Measurements from ENCODE around the gene SPDYE4. TPM values are rescaled to one million over a fixed set of nuclear protein-coding genes. Genes with fewer than 3 reads are reported as not detected.

Gene SPDYE4
- total RNA-seq, 1 experiment from 2014 or later, result not detected

DNA sequence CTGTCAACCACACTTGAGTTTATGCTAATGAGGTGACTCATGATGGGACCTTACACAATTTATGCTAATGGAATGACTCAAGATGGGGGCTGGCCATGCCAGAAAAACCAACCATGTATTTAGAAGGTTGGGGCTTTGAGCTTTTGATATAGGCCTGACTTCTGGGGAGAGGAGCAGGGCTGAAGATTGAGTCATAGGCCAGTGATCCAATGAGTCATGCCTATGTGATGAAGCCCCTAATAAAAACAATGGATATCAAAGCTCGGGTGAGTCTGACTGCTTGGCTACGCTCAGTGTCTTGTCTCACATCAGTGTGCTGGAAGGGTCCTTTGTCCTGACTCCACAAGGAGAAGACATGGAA, 33.5 kb upstream of the SPDYE4 start:
- no peaks in the 10 kb centered on the region for H3K9me3 ChIP-seq (ENCODE audit: control insufficient read depth, insufficient read depth, low read depth, low read length)
- BruUV-seq (replicated peaks), result no TSS peak
- H3K4me3 ChIP-seq (ENCODE audit: low read depth in 2 of 2, low read length in 2 of 2), result no peak overlapping the region
- ATAC-seq (no peak), DNase-seq (ENCODE audit: low read depth, low spot score) (no peak)
- 0 out of 2 replicates have a peak, but pooled peaks cover 2% of the 10 kb centered on the region for H3K27me3 ChIP-seq (ENCODE audit: control insufficient read depth, insufficient read depth, low read length)
- intact Hi-C loops (cut with micrococcal nuclease; ENCODE audit: unreplicated experiment), result no loop called here
- no peak overlapping the region for H3K27ac ChIP-seq (ENCODE audit: low read length)
- ChIA-PET POLR2A (interaction anchor here (0.6 kb wide), 1 partner anchor 46 kb away, joined by 5 read pairs; no protein-coding TSS in a partner anchor), CTCF (no interaction called here)
- H3K36me3 ChIP-seq (ENCODE audit: control insufficient read depth, insufficient read depth, low read length), result no peaks in the 10 kb centered on the region
- no peaks in the 10 kb centered on the region for H3K4me1 ChIP-seq (ENCODE audit: control insufficient read depth, insufficient read depth, low read length)
- in situ Hi-C loops (cut with HindIII; ENCODE audit: low pct_unique_long_range_greater_than_20kb, low sequenced_read_pairs), result no loop called here
- TF ChIP-seq SIN3A (IDR thresholded peaks at IDR 0.05; ENCODE audit: borderline replicate concordance, insufficient read depth, low read depth, low read length) (no peak), POLR2AphosphoS5 (IDR thresholded peaks at IDR 0.05; ENCODE audit: low read depth, low read length) (no peak)
- TF ChIP-seq, protein P1, sequence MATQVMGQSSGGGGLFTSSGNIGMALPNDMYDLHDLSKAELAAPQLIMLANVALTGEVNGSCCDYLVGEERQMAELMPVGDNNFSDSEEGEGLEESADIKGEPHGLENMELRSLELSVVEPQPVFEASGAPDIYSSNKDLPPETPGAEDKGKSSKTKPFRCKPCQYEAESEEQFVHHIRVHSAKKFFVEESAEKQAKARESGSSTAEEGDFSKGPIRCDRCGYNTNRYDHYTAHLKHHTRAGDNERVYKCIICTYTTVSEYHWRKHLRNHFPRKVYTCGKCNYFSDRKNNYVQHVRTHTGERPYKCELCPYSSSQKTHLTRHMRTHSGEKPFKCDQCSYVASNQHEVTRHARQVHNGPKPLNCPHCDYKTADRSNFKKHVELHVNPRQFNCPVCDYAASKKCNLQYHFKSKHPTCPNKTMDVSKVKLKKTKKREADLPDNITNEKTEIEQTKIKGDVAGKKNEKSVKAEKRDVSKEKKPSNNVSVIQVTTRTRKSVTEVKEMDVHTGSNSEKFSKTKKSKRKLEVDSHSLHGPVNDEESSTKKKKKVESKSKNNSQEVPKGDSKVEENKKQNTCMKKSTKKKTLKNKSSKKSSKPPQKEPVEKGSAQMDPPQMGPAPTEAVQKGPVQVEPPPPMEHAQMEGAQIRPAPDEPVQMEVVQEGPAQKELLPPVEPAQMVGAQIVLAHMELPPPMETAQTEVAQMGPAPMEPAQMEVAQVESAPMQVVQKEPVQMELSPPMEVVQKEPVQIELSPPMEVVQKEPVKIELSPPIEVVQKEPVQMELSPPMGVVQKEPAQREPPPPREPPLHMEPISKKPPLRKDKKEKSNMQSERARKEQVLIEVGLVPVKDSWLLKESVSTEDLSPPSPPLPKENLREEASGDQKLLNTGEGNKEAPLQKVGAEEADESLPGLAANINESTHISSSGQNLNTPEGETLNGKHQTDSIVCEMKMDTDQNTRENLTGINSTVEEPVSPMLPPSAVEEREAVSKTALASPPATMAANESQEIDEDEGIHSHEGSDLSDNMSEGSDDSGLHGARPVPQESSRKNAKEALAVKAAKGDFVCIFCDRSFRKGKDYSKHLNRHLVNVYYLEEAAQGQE (IDR thresholded peaks at IDR 0.05; ENCODE audit: insufficient read depth in 1 of 2, low read depth in 2 of 2, low read length in 1 of 2), result no peak

DNA sequence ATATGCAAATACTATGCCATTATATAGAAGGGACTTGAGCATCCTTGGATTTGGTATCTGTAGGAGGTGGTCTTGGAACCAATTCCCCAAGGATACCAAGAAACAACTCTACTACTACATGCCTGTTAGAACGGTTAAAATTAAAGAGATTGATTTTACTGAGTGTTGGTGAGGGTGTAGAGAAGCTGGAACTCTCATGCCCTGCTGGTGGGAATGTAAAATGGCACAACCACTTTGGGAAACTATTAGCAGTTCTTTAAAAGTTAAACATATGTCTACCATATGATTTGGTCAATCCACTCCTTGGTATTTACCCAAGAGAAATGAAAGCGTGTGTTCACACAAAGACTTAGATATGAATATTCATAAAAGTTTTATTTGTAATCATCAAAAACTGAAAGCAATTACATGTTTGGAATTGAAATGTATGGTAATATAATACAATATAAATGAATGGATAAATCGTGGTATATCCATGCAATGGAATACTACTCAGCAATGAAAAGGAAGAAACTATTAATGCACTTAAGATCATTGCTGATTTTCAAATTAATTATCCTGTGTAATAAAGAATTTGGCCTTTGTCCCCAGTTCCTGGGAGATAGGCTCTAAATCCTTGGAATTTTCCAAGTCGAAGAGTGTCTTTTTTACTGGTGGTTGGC, 33.0 kb upstream of the SPDYE4 start:
- no peak overlapping the region for H3K27ac ChIP-seq (ENCODE audit: low read length)
- intact Hi-C loops (cut with micrococcal nuclease; ENCODE audit: unreplicated experiment), result no loop called here
- H3K9me3 ChIP-seq (ENCODE audit: control insufficient read depth, insufficient read depth, low read depth, low read length), result no peaks in the 10 kb centered on the region
- no peaks in the 10 kb centered on the region for H3K4me1 ChIP-seq (ENCODE audit: control insufficient read depth, insufficient read depth, low read length)
- BruUV-seq (replicated peaks), result no TSS peak
- ATAC-seq (no peak), DNase-seq (ENCODE audit: low read depth, low spot score) (no peak)
- TF ChIP-seq POLR2AphosphoS5 (IDR thresholded peaks at IDR 0.05; ENCODE audit: low read depth, low read length), result no peak
- TF ChIP-seq TCF7L2 (IDR thresholded peaks at IDR 0.05; ENCODE audit: low read depth, low read length), result no peak
- TF ChIP-seq, protein P2, sequence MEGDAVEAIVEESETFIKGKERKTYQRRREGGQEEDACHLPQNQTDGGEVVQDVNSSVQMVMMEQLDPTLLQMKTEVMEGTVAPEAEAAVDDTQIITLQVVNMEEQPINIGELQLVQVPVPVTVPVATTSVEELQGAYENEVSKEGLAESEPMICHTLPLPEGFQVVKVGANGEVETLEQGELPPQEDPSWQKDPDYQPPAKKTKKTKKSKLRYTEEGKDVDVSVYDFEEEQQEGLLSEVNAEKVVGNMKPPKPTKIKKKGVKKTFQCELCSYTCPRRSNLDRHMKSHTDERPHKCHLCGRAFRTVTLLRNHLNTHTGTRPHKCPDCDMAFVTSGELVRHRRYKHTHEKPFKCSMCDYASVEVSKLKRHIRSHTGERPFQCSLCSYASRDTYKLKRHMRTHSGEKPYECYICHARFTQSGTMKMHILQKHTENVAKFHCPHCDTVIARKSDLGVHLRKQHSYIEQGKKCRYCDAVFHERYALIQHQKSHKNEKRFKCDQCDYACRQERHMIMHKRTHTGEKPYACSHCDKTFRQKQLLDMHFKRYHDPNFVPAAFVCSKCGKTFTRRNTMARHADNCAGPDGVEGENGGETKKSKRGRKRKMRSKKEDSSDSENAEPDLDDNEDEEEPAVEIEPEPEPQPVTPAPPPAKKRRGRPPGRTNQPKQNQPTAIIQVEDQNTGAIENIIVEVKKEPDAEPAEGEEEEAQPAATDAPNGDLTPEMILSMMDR (IDR thresholded peaks at IDR 0.05), result no peak
- TF ChIP-seq SIN3A (IDR thresholded peaks at IDR 0.05; ENCODE audit: borderline replicate concordance, insufficient read depth, low read depth, low read length), result no peak
- TF ChIP-seq, protein P1 (IDR thresholded peaks at IDR 0.05; ENCODE audit: insufficient read depth in 1 of 2, low read depth in 2 of 2, low read length in 1 of 2), result no peak
- ChIA-PET POLR2A (no interaction called here), CTCF (no interaction called here)
- H3K4me3 ChIP-seq (ENCODE audit: low read depth in 2 of 2, low read length in 2 of 2), result no peak overlapping the region
- in situ Hi-C loops (cut with HindIII; ENCODE audit: low pct_unique_long_range_greater_than_20kb, low sequenced_read_pairs), result no loop called here
- no peaks in the 10 kb centered on the region for H3K36me3 ChIP-seq (ENCODE audit: control insufficient read depth, insufficient read depth, low read length)
- H3K27me3 ChIP-seq (ENCODE audit: control insufficient read depth, insufficient read depth, low read length), result 0 out of 2 replicates have a peak, but pooled peaks cover 2% of the 10 kb centered on the region
